Mesenchymal stem cell (in vitro differentiated cells and primary cell): ENCODE data around the gene S100A16.
A peak's percentile ranks its signal among the peaks of the same experiment; 100 is the strongest.
"Not testable (repeated sequence)": the region's sequence is repeated elsewhere in the genome, so short reads cannot be mapped to it uniquely, and the experiment has no call there.

ENCODE experiments used
- DNase-seq: peaks from one replicate; pipeline ENCODE4 v3.0.0-alpha.2; 2013
- H2AFZ ChIP-seq: one replicate; pipeline ENCODE4 v1.6.1; 2013; ENCODE audit warnings: low read depth, mild to moderate bottlenecking, control low read depth, inconsistent platforms, low read length, moderate library complexity
- H2AK5ac ChIP-seq: 2 replicates; pipeline ENCODE4 v1.6.1; 2013; ENCODE audit warnings: low read length, moderate library complexity, mild to moderate bottlenecking, inconsistent platforms; ENCODE audit not compliant: severe bottlenecking
- H2BK120ac ChIP-seq: one replicate; pipeline ENCODE4 v1.6.1; 2013; ENCODE audit warnings: low read depth, mild to moderate bottlenecking, inconsistent platforms, low read length, moderate library complexity
- H2BK12ac ChIP-seq, 2 experiments: one replicate each; pipeline ENCODE4 v1.6.1; 2013; ENCODE audit warnings: inconsistent platforms in 2 of 2, low read length in 2 of 2, mild to moderate bottlenecking in 2 of 2, moderate library complexity in 2 of 2, control low read depth in 1 of 2
- H2BK15ac ChIP-seq: one replicate; pipeline ENCODE4 v1.6.1; 2013; ENCODE audit warnings: mild to moderate bottlenecking, low read depth, inconsistent platforms; ENCODE audit not compliant: poor library complexity, severe bottlenecking
- H2BK5ac ChIP-seq: 2 replicates; pipeline ENCODE4 v1.6.1; 2013; ENCODE audit warnings: low read depth, mild to moderate bottlenecking, low read length, control low read depth, inconsistent platforms; ENCODE audit not compliant: poor library complexity, severe bottlenecking
- H3K14ac ChIP-seq, 2 experiments: one replicate each; pipeline ENCODE4 v1.6.1; 2013; ENCODE audit warnings: inconsistent platforms in 2 of 2, low read length in 2 of 2, control low read depth in 1 of 2, mild to moderate bottlenecking in 1 of 2, moderate library complexity in 1 of 2
- H3K18ac ChIP-seq, 2 experiments: one replicate each; pipeline ENCODE4 v1.6.1; 2013; ENCODE audit warnings: inconsistent platforms in 2 of 2, low read length in 2 of 2, control low read depth in 1 of 2, low read depth in 1 of 2, mild to moderate bottlenecking in 1 of 2
- H3K23ac ChIP-seq, 2 experiments: one replicate each; pipeline ENCODE4 v1.6.1; 2013; ENCODE audit warnings: inconsistent platforms in 2 of 2, low read length in 2 of 2, mild to moderate bottlenecking in 2 of 2, moderate library complexity in 2 of 2, control low read depth in 1 of 2
- H3K27ac ChIP-seq: 2 replicates; pipeline ENCODE4 v1.5.1; 2013; ENCODE audit warnings: mild to moderate bottlenecking, moderate library complexity, low read length, control low read depth, inconsistent platforms; ENCODE audit not compliant: poor library complexity, severe bottlenecking
- H3K27me3 ChIP-seq, 2 experiments: 2 replicates each; pipeline versions ENCODE4 v1.6.1 to v1.7.0; 2013; ENCODE audit warnings: low read length in 2 of 2, mild to moderate bottlenecking in 2 of 2, moderate library complexity in 2 of 2, control low read depth in 1 of 2, inconsistent platforms in 1 of 2; ENCODE audit not compliant: control insufficient read depth in 1 of 2, insufficient read depth in 1 of 2
- H3K36me3 ChIP-seq, 2 experiments: 2 replicates each; pipeline versions ENCODE4 v1.6.1 to v1.7.0; 2013; ENCODE audit warnings: low read length in 2 of 2, control low read depth in 1 of 2, inconsistent platforms in 1 of 2, low read depth in 1 of 2, mild to moderate bottlenecking in 1 of 2; ENCODE audit not compliant: insufficient read depth in 2 of 2, control insufficient read depth in 1 of 2
- H3K4ac ChIP-seq, 2 experiments: one replicate each; pipeline ENCODE4 v1.6.1; 2013; ENCODE audit warnings: inconsistent platforms in 2 of 2, low read length in 2 of 2, mild to moderate bottlenecking in 2 of 2, moderate library complexity in 2 of 2, control low read depth in 1 of 2, low read depth in 1 of 2
- H3K4me1 ChIP-seq: 2 replicates; pipeline ENCODE4 v1.6.1; 2013; ENCODE audit warnings: low read depth, low read length, control low read depth; ENCODE audit not compliant: control insufficient read depth, insufficient read depth
- H3K4me2 ChIP-seq: 2 replicates; pipeline ENCODE4 v1.6.1; 2013; ENCODE audit warnings: low read length, mild to moderate bottlenecking, inconsistent platforms; ENCODE audit not compliant: poor library complexity, severe bottlenecking
- H3K4me3 ChIP-seq, 2 experiments: 2 replicates each; pipeline versions ENCODE4 v1.5.1 to v1.7.0; 2013; ENCODE audit warnings: low read length in 2 of 2, mild to moderate bottlenecking in 2 of 2, control low read depth in 1 of 2, low read depth in 1 of 2; ENCODE audit not compliant: insufficient read depth in 1 of 2
- H3K79me1 ChIP-seq: replicated peaks from 2 replicates; pipeline ENCODE4 v1.6.1; 2013; ENCODE audit warnings: mild to moderate bottlenecking, control low read depth, low read length, inconsistent platforms; ENCODE audit not compliant: poor library complexity, severe bottlenecking
- H3K9ac ChIP-seq: 2 replicates; pipeline ENCODE4 v1.7.0; 2013; ENCODE audit warnings: mild to moderate bottlenecking, low read length, moderate library complexity
- H3K9me3 ChIP-seq: 2 replicates; pipeline ENCODE4 v1.7.0; 2013; ENCODE audit warnings: mild to moderate bottlenecking, low read length; ENCODE audit not compliant: control insufficient read depth
- H4K8ac ChIP-seq: one replicate; pipeline ENCODE4 v1.6.1; 2013; ENCODE audit warnings: inconsistent platforms, mild to moderate bottlenecking, low read length, moderate library complexity
- H4K91ac ChIP-seq: one replicate; pipeline ENCODE4 v1.6.1; 2013; ENCODE audit warnings: mild to moderate bottlenecking, low read length, inconsistent platforms
- WGBS: methylation state at CpG from one replicate; pipeline ENCODE4 v1.1.7; 2013; ENCODE audit warnings: mixed read lengths; 5-methylcytosine and 5-hydroxymethylcytosine counted together

S100A16 gene

DNA sequence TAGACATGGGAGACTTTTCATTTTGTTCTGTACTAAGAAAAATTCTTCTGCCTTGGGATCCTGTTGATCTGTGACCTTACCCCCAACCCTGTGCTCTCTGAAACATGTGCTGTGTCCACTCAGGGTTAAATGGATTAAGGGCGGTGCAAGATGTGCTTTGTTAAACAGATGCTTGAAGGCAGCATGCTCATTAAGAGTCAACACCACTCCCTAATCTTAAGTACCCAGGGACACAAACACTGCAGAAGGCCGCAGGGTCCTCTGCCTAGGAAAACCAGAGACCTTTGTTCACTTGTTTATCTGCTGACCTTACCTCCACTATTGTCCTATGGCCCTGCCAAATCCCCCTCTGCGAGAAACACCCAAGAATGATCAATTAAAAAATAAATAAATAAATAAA is 29.4 kb downstream of the S100A16 start:
- H3K36me3 ChIP-seq, H4K91ac ChIP-seq, H3K4me3 ChIP-seq, H3K4me2 ChIP-seq, H2BK15ac ChIP-seq, H3K79me1 ChIP-seq, H3K9me3 ChIP-seq, H2AFZ ChIP-seq, H3K4ac ChIP-seq, H3K27me3 ChIP-seq, H3K4me1 ChIP-seq, H3K23ac ChIP-seq, DNase-seq, H2BK120ac ChIP-seq, H3K9ac ChIP-seq, H3K18ac ChIP-seq, H2AK5ac ChIP-seq, H2BK12ac ChIP-seq, H4K8ac ChIP-seq, H3K27ac ChIP-seq, H3K14ac ChIP-seq, H2BK5ac ChIP-seq: not testable (repeated sequence)
- 67% methylated on average over 1 of the region's 3 CpGs for WGBS

DNA sequence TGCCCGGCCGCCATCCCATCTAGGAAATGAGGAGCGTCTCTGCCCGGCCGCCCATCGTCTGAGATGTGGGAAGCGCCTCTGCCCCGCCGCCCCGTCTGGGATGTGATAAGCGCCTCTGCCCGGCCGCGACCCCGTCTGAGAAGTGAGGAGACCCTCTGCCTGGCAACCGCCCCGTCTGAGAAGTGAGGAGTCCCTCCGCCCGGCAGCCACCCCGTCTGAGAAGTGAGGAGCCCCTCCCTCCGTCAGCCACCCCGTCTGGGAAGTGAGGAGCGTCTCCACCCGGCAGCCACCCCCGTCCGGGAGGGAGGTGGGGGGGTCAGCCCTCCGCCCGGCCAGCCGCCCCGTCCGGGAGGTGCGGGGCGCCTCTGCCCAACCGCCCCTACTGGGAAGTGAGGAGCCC is 30.1 kb downstream of the S100A16 start:
- not testable (repeated sequence) for H4K91ac ChIP-seq, H3K4ac ChIP-seq, H3K4me3 ChIP-seq, H3K79me1 ChIP-seq, H3K4me2 ChIP-seq, H3K14ac ChIP-seq, H3K23ac ChIP-seq, H2BK15ac ChIP-seq, DNase-seq, H2BK12ac ChIP-seq, H3K27me3 ChIP-seq, H2AK5ac ChIP-seq, H3K18ac ChIP-seq, H4K8ac ChIP-seq, H3K9me3 ChIP-seq, H3K36me3 ChIP-seq, H3K27ac ChIP-seq, H2BK120ac ChIP-seq, H3K9ac ChIP-seq, H2BK5ac ChIP-seq, H3K4me1 ChIP-seq, H2AFZ ChIP-seq
- WGBS, result 98% methylated on average over 26 of the region's 34 CpGs

DNA sequence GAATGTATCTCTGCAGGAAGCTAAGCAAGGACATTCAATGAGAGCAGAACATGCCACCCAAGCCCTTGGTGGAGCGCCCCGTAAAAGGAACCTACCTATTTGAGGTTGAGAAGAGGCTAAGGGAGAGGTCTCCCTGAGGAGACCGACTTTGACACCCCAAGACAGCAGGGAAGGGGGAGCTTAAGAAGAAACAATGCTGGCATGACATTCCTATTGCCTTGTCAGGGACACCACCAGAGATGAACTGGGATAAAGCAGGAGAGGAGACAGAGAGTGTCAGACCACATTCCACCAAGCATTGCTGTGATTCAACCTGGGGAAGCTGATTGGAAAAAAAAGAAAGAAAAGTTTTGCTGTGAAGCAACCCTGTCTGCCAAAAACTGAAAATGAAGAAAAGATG is 34.0 kb downstream of the S100A16 start:
- no peak for DNase-seq
- Histone ChIP-seq H4K8ac (no peak overlapping the region), H3K4me1 (peaks cover 8% of the 10 kb centered on the region), H3K4ac (no peak overlapping the region), H2AK5ac (peak overlapping the region; percentile 52), H4K91ac (no peak overlapping the region), H3K36me3 (peaks cover 0 to 3% of the 10 kb centered on the region in 2 experiments), H3K18ac (no peak overlapping the region), H3K79me1 (no peaks in the 10 kb centered on the region), H3K4me2 (no peak overlapping the region), H3K14ac (no peak overlapping the region), H2BK5ac (no peak overlapping the region), H2BK12ac (no peak overlapping the region), H2AFZ (no peak overlapping the region), H3K27ac (no peak overlapping the region), H3K9me3 (no peaks in the 10 kb centered on the region), H3K23ac (no peak overlapping the region), H2BK15ac (no peak overlapping the region), H3K4me3 (peak overlapping the region in 1 of 2 experiments; percentile 31), H2BK120ac (no peak overlapping the region), H3K27me3 (no peaks in the 10 kb centered on the region), H3K9ac (peak overlapping the region; percentile 38)
- whole genome bisulfite sequencing, result 85% methylated on average over 3 of the region's 3 CpGs

DNA sequence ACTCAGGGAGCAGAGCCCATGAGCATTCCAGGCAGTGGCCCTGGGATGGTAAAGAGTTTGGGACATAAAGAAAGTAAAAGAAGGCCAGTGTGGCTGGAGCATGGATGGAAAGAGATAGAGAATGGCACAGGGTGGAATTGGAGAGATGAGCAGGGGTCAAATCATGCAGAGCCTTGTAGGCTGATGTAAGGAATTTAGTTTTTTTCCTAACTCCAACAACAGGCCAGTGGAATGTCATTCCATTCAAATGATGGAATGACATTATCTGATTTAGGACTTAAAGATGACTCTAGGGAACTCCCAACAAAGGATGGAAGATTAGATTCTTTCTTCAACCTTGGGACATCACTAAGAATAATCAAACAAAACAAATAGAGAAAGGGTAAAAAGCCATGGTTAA is 34.4 kb downstream of the S100A16 start:
- Histone ChIP-seq H3K4me1 (peaks cover 8% of the 10 kb centered on the region), H2BK5ac (no peak overlapping the region), H3K4ac (no peak overlapping the region)

More for the DNA sequence above, 34.4 kb downstream of the S100A16 start:
- Histone ChIP-seq H2BK120ac (no peak overlapping the region), H3K23ac (no peak overlapping the region), H3K4me2 (peak overlapping the region; percentile 31), H3K4me3 (no peak overlapping the region), H2AFZ (no peak overlapping the region), H4K91ac (no peak overlapping the region), H3K79me1 (no peaks in the 10 kb centered on the region), H3K9me3 (no peaks in the 10 kb centered on the region), H4K8ac (no peak overlapping the region), H2AK5ac (peak overlapping the region; percentile 65), H3K27me3 (no peaks in the 10 kb centered on the region), H2BK12ac (peak overlapping the region in 1 of 2 experiments; percentile 21), H3K18ac (peak overlapping the region in 1 of 2 experiments; percentile 11), H3K36me3 (peaks cover 0 to 3% of the 10 kb centered on the region in 2 experiments), H3K27ac (peak overlapping the region; percentile 51), H2BK15ac (no peak overlapping the region), H3K14ac (no peak overlapping the region), H3K9ac (peak overlapping the region; percentile 23)
- peak; percentile 34 for DNase-seq
